NCI-H2081 treated with DMSO at 0.1 percent for 48 hours (cell line): ENCODE measurements around the gene KPTN.
"Not testable (repeated sequence)": the region's sequence is repeated elsewhere in the genome, so short reads cannot be mapped to it uniquely, and the experiment has no call there.

Experiments used
- DNase-seq: peaks from one replicate; lab custom pipeline; 2025; lab: John Stamatoyannopoulos, UW

The KPTN gene

GRCh38 chr19:47492137-47492533 lies 8.1 kb upstream of the KPTN start:
- no peak for DNase-seq

GRCh38 chr19:47491358-47492136 lies 7.5 kb upstream of the KPTN start:
- no peak for DNase-seq

GRCh38 chr19:47490847-47491246 lies 6.8 kb upstream of the KPTN start:
- DNase-seq, result no peak

- DNase-seq, result no peak
These were observed 6.0 kb upstream of the KPTN start for GRCh38 chr19:47490031-47490430.

GRCh38 chr19:47489072-47489914 lies 5.3 kb upstream of the KPTN start:
- DNase-seq, result no peak

GRCh38 chr19:47487551-47488515 lies 3.8 kb upstream of the KPTN start:
- DNase-seq, result no peak

- no peak for DNase-seq
These were observed 2.9 kb upstream of the KPTN start for GRCh38 chr19:47486900-47487299.

- not testable (repeated sequence) for DNase-seq
These were observed 2.2 kb upstream of the KPTN start for GRCh38 chr19:47486220-47486619.

- DNase-seq, result no peak
These were observed 1.2 kb upstream of the KPTN start for GRCh38 chr19:47485210-47485609.

GRCh38 chr19:47483200-47483599 lies 819 bp downstream of the KPTN start:
- DNase-seq, result no peak

GRCh38 chr19:47481460-47482052 lies 2.5 kb downstream of the KPTN start:
- DNase-seq, result no peak

GRCh38 chr19:47480658-47481057 lies 3.4 kb downstream of the KPTN start:
- DNase-seq, result no peak

GRCh38 chr19:47479701-47480503 lies 4.1 kb downstream of the KPTN start:
- no peak for DNase-seq

GRCh38 chr19:47476438-47476972 lies 7.5 kb downstream of the KPTN start:
- no peak for DNase-seq

GRCh38 chr19:47475465-47475864 lies 8.6 kb downstream of the KPTN start:
- DNase-seq, result no peak

GRCh38 chr19:47473336-47473735 lies 10.7 kb downstream of the KPTN start:
- DNase-seq, result no peak

GRCh38 chr19:47471733-47472457 lies 12.1 kb downstream of the KPTN start, which contains the start of gene SLC8A2:
SLC8A2 (minus strand) TSS chr19:47471893; CDS start chr19:47466403, 5,490 bp downstream.
- DNase-seq, result no peak

GRCh38 chr19:47471381-47471732 lies 12.7 kb downstream of the KPTN start:
- DNase-seq, result no peak

- DNase-seq, result no peak
These were observed 13.4 kb downstream of the KPTN start for GRCh38 chr19:47470447-47471195.
